ENCODE measurements around the gene RNF227. TPM values are rescaled to one million over a fixed set of nuclear protein-coding genes. Genes with fewer than 3 reads are reported as not detected.
A peak's percentile ranks its signal among the peaks of the same experiment; 100 is the strongest.

Gene RNF227
- total and polyA plus RNA-seq, 2 of the 13 experiments (the other 11 are each of a cell fraction or from before 2014, with no cell fraction given) = 0.20 to 0.79 TPM

DNA sequence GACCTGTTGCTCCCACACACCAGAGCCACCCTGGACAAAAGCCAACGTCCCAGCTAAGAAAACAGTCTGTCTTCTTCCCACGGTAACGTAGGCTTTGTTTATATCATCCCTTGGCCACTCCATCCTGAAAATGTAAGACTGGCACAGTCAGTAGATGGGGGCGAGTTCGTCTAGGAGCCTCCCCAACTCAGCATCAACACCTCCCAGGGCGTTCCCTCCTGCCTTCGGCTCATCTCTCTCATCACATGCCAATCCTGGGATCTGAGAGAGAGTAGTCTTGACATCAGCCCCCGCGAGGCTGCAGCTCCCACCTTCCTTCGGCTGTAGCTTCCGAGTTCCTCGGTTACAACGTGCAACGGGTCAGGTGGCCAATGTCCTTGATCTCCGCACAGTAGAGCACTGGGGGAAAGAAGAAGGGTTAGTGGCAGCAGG, 894 bp downstream of the RNF227 start:
- no peaks in the 10 kb centered on the region for H3K9me3 ChIP-seq (ENCODE audit: low read length)
- no peaks in the 10 kb centered on the region for H4K20me1 ChIP-seq (ENCODE audit: insufficient read depth, low read length)
- 45% methylated on average over 15 of the region's 15 CpGs for WGBS (ENCODE audit: low lambda C conversion rate)
- intact Hi-C loops (cut with micrococcal nuclease; ENCODE audit: unreplicated experiment) = no loop called here
- in situ Hi-C loops (cut with HindIII; ENCODE audit: extremely low pct_ligation_motif_present, low pct_unique_long_range_greater_than_20kb) = no loop called here
- no peak for FAIRE-seq
- no peak overlapping the region for H3K27ac ChIP-seq (ENCODE audit: extremely low read length, insufficient read depth, low read length)
- H3K4me3 ChIP-seq (replicated peaks in 1 of 3; ENCODE audit: insufficient read depth in 1 of 3, low read depth in 2 of 3, low read length in 3 of 3) = peak overlapping the region in 2 of 3 experiments; percentile 45 to 62; a peak in 3 of 6 replicates
- H2AFZ ChIP-seq (ENCODE audit: low read length) = no peak overlapping the region
- H3K4me1 ChIP-seq (ENCODE audit: insufficient read depth, low read length) = peaks cover 22% of the 10 kb centered on the region
- no peak overlapping the region for H3K9ac ChIP-seq (ENCODE audit: insufficient read depth, low read depth, low read length)
- peak overlapping the region; percentile 68 for H3K4me2 ChIP-seq (ENCODE audit: low read depth, low read length)
- BruUV-seq (replicated peaks) = no TSS peak
- H3K79me2 ChIP-seq (ENCODE audit: insufficient read depth, low read length) = no peaks in the 10 kb centered on the region
- POLR2A ChIA-PET = interaction anchor here (1.4 to 4.5 kb wide), 4 partner anchors 11 to 142 kb away, joined by 4 to 27 read pairs (median 6); partner anchors contain the start of genes CNTROB and TRAPPC1
- no peak for DNase-seq (ENCODE audit: low spot score)
- CTCF ChIA-PET (ENCODE audit: low intra/inter-chr PET ratio, low total read pairs) = interaction anchor here (4.6 kb wide), 1 partner anchor 75 kb away, joined by 70 read pairs; no protein-coding TSS in a partner anchor
- ATAC-seq = no peak
- peaks cover 0 to 3% of the 10 kb centered on the region in 2 experiments; a peak in 1 of 5 replicates for H3K27me3 ChIP-seq (ENCODE audit: control insufficient read depth in 1 of 2, insufficient read depth in 2 of 2, low read length in 2 of 2)
- no peaks in the 10 kb centered on the region for H3K36me3 ChIP-seq (replicated peaks in 1 of 2; ENCODE audit: control insufficient read depth in 1 of 2, insufficient read depth in 2 of 2, low read length in 2 of 2)
- 0 out of 2 replicates have a peak, but pooled peaks have one; percentile 15 for TF ChIP-seq ZNF576 (CRISPR knock-in tag; IDR thresholded peaks at IDR 0.05)
- TF ChIP-seq PLSCR1 (CRISPR knock-in tag; IDR thresholded peaks at IDR 0.05; ENCODE audit: borderline replicate concordance) = no peak
- TF ChIP-seq GFI1 (CRISPR knock-in tag; IDR thresholded peaks at IDR 0.05; ENCODE audit: borderline replicate concordance) = no peak
- TF ChIP-seq ZSCAN20 (CRISPR knock-in tag; IDR thresholded peaks at IDR 0.05; ENCODE audit: borderline replicate concordance) = 0 out of 2 replicates have a peak, but pooled peaks have one; percentile 1
- TF ChIP-seq ZNF335 (CRISPR knock-in tag; IDR thresholded peaks at IDR 0.05) = no peak
- peak; percentile 9 for TF ChIP-seq TEAD3 (CRISPR knock-in tag; optimal IDR thresholded peaks at IDR 0.05; ENCODE audit: borderline replicate concordance)
- peak; percentile 31; the same call in 1 of the 2 replicates for TF ChIP-seq HIVEP1 (CRISPR knock-in tag; IDR thresholded peaks at IDR 0.05)
- 0 out of 2 replicates have a peak, but pooled peaks have one; percentile 22 for TF ChIP-seq ZNF839 (CRISPR knock-in tag; IDR thresholded peaks at IDR 0.05; ENCODE audit: borderline replicate concordance)
- TF ChIP-seq REL (CRISPR knock-in tag; conservative IDR thresholded peaks at IDR 0.05) = peak; percentile 40; the same call in 1 of the 2 replicates
- peak; percentile 45; the same call in 1 of the 2 replicates for TF ChIP-seq HNF4A (CRISPR knock-in tag; IDR thresholded peaks at IDR 0.05)
- TF ChIP-seq ZSCAN12 (CRISPR knock-in tag; IDR thresholded peaks at IDR 0.05) = no peak
- TF ChIP-seq KDM2A (CRISPR knock-in tag; IDR thresholded peaks at IDR 0.05; ENCODE audit: borderline replicate concordance, low read depth) = no peak
- 0 out of 2 replicates have a peak, but pooled peaks have one; percentile 12 for TF ChIP-seq POGZ (CRISPR knock-in tag; IDR thresholded peaks at IDR 0.05)
- TF ChIP-seq ZNF343 (CRISPR knock-in tag; IDR thresholded peaks at IDR 0.05) = peak; percentile 2; the same call in 1 of the 2 replicates
- TF ChIP-seq TEAD2 (CRISPR knock-in tag; IDR thresholded peaks at IDR 0.05) = no peak
- no peak for TF ChIP-seq IRF9 (CRISPR knock-in tag; IDR thresholded peaks at IDR 0.05; ENCODE audit: borderline replicate concordance)
- TF ChIP-seq GZF1 (CRISPR knock-in tag; IDR thresholded peaks at IDR 0.05) = 0 out of 2 replicates have a peak, but pooled peaks have one; percentile 19
